Activated naive CD8-positive, alpha-beta T cell (primary cell): Measurements from ENCODE around the gene ATP8B3.

Source experiments
- H3K27ac Mint-ChIP-seq: one replicate; pipeline ENCODE4 v1.8.0; 2021; ENCODE audit warnings: mixed read lengths
- H3K27me3 Mint-ChIP-seq: one replicate; pipeline ENCODE4 v1.8.0; 2021; ENCODE audit warnings: mixed read lengths
- H3K36me3 Mint-ChIP-seq: one replicate; pipeline ENCODE4 v1.8.0; 2021; ENCODE audit warnings: mixed read lengths
- H3K4me1 Mint-ChIP-seq: one replicate; pipeline ENCODE4 v1.8.0; 2021; ENCODE audit warnings: low read depth, mixed read lengths
- H3K4me3 Mint-ChIP-seq: one replicate; pipeline ENCODE4 v1.8.0; 2021; ENCODE audit warnings: mild to moderate bottlenecking, mixed read lengths
- H3K9me3 Mint-ChIP-seq: one replicate; pipeline ENCODE4 v1.8.0; 2021; ENCODE audit warnings: low read depth, mixed read lengths

ATP8B3 gene

DNA sequence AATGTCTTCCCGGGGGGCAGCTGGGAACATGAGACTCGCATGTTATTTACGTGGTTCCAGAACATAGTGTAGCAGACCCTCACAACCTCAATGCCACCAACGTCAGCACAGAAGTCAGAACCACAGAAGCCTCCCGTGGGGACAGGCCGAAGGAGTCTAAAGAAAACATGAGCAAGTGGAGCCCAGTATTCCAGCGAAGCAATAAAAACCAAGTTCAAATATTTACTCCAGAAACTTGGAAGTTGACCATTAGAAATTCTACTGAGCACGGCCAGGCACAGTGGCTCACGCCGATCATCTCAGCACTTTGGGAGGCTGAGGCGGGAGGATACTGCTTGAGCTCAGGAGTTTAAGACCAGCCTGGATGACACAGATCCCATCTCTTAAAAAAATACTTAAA lies 17.9 kb upstream of the ATP8B3 start:
- H3K27me3 Mint-ChIP-seq: no peaks in the 10 kb centered on the region
- H3K4me1 Mint-ChIP-seq: peaks cover 5% of the 10 kb centered on the region
- no peaks in the 10 kb centered on the region for H3K9me3 Mint-ChIP-seq

DNA sequence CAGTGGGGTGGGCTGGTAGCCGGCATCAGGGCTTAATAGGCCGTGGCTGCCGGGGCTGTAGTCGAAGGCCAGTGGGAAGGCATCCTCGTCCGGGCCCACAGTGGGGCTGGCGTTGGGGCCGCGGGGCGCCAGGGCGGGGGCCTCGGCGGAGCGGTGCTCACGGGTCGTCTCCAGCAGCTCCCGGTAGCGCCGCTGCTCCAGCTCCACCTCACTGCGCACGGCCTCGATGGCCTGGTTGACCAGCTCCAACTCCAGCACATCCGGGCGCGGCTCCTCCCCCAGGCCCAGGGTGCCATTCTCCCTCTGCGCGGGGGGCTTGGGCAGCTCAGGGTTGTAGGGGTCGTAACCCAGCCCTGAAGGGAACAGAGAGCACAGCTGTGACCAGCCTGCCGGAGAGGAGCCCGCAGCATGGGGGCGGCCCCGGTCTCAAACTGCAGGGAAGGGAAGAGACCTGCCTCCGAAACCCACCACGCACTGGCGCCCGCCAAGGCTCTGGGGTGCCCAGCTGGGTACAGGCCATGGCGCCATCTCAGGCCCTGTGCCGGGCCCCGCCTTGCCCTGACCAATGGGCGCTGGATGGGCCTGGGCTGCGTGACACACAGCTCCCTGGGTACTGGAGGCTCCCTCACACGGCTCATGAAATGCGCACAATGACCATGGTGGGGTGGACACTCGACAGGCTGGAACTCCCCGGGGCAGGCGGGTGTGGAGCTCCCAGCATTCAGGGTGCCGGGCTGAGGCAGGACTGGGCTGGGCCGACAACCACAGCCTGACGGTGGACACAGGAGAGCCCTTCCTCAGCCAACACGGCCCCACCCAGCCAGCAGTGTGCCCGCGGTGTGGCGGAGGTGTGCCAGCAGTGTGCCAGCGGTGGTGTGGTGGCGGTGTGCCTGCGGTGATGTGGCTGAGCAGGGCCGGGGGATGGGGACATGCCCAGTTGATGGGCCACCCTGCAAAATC lies 16.5 kb upstream of the ATP8B3 start:
- Mint-ChIP-seq H3K36me3 (no peaks in the 10 kb centered on the region), H3K27ac (no peak overlapping the region), H3K4me1 (peaks cover 3% of the 10 kb centered on the region), H3K27me3 (no peaks in the 10 kb centered on the region), H3K4me3 (no peak overlapping the region), H3K9me3 (no peaks in the 10 kb centered on the region)

More for the DNA sequence above, 17.9 kb upstream of the ATP8B3 start:
- no peak overlapping the region for H3K4me3 Mint-ChIP-seq
- no peaks in the 10 kb centered on the region for H3K36me3 Mint-ChIP-seq
- no peak overlapping the region for H3K27ac Mint-ChIP-seq

DNA sequence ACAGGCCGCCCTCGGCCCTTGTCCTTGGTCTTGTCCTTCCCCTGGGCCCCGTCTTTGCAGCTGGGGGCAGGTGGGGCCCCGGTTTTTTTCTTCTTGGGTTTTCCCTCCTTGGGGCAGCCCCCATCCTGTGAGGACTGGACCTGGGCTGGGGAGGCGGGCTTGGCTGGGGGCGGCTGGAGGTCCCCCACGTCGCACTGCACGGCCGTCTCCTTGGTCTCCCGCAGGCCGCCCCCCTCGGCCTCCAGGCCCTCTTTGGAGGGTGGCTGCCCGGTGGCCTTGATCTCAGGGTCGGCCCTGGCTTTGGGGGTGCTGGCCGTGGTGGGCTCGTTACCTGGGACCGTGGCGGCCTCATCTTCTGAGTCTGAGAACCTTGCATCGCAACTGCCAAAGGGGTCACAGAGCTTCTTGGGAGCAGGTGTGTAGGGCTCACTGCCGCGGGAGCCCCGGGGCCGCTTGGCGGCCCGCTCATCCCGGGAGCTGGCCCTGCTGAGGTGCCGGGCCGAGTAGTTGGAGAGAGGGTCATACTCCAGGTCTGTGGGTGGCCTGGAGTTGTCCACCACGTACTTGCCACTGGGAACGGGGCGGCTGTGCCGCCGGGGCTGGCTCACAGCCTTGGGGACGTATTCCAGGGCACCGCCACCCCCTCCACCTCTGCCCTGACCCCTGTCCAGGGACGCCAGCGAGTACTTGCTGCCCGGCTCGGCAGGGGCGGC lies 15.6 kb upstream of the ATP8B3 start:
- no peak overlapping the region for H3K4me3 Mint-ChIP-seq
- H3K4me1 Mint-ChIP-seq: peaks cover 1% of the 10 kb centered on the region
- no peaks in the 10 kb centered on the region for H3K27me3 Mint-ChIP-seq
- no peaks in the 10 kb centered on the region for H3K9me3 Mint-ChIP-seq
- no peak overlapping the region for H3K27ac Mint-ChIP-seq
- H3K36me3 Mint-ChIP-seq: no peaks in the 10 kb centered on the region

DNA sequence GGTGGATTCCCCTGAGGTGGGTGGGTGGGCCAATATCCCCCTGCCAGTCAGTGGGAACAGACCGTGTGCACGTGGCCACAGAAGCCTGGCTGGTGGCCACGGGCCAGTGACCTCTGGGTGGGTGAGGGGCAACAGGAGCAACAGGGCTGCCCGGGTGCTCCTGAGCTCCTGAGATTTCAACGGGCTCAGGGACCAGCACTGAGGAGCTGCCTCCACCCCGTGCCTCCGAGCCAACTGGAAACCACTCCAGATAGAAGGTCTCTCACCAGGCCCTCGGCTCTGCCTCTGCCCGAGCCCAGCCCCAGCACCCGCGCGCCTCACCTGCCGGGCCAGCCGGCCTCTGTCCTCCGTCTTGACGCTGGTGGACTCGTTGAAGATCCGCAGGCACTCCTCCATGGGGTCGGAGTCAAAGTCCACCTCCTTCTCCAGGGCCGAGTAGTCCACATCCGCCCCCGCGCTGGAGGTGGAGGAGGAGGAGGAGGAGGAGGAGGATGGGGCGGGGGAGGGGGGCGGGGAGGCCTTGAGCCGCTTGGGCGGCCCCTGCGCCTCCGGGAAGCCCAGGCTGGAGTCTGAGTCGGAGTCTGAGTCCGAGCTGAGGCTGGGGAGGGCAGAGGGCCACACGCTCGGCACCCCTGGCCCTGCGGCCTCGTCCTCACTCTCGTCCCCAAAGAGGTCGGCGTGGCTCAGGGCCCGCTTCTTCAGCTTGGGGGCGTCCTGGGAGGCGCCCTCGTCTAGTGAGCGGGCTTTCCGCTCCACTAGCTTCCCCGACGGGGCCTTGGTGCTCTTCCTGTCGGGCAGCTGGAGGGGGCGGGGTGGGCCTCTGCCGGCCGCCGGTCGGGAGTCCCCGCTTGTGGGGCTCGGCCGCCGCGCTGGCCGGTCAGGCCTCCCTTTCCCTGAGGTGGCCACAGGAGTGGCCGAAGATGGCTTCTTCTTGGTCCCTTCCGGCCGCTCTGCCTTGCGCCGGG lies 14.8 kb upstream of the ATP8B3 start:
- Mint-ChIP-seq H3K36me3 (no peaks in the 10 kb centered on the region), H3K4me3 (no peak overlapping the region), H3K27me3 (no peaks in the 10 kb centered on the region), H3K4me1 (peaks cover 1% of the 10 kb centered on the region), H3K27ac (no peak overlapping the region), H3K9me3 (no peaks in the 10 kb centered on the region)

DNA sequence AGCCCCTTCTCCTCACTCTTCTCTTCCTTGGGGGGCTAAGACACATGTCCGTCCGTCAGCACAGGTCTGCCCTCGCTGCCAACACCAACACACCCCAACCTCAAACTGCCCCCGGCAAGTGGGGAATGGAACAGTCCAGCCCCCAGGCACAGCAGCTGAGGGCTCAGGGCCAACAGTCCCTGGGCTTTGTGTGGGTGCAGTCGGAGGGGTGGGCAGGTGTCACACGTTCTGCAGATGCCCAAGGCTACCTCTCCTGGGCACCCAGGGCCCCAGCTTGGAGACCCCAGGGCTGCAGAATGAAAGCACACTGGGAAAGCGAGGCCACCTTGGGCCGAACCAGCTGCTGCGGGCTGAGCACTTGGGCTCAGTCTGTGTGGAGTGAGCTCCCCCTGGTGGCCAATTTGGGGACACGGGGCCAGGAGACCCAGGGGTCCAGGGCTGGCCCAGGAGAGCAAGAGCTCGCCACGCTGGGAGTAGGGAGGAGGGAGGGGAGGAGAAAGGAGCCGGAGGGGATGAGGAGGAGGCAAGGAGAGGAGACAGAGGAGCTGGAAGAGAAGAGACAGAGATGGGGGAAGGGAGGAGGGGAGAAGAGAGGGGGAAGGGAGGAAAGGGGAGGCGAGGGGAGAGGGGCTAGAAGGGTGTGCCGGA lies 14.0 kb upstream of the ATP8B3 start:
- Mint-ChIP-seq H3K4me3 (no peak overlapping the region), H3K27me3 (no peaks in the 10 kb centered on the region), H3K36me3 (no peaks in the 10 kb centered on the region), H3K4me1 (peaks cover 1% of the 10 kb centered on the region), H3K9me3 (no peaks in the 10 kb centered on the region), H3K27ac (no peak overlapping the region)

DNA sequence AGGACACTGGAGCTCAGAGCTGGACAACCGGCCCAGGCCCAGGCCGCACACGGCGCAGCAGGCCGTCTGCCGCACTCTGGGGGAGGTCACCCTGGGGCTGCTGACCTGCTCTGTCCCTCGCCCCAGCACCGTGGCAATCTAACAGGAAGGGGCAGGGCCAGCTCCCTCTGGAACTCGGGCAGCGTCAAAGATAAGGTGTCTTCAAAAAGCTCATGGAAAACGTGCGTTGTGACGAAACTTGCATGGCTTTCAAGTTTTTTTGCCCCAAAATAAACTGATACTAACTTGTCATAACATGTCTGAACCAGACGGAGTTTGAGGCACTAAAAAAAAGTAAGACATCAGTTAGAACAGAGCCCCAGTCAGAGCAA lies 12.2 kb upstream of the ATP8B3 start:
- Mint-ChIP-seq H3K4me3 (no peak overlapping the region), H3K4me1 (peaks cover 1% of the 10 kb centered on the region), H3K36me3 (no peaks in the 10 kb centered on the region), H3K9me3 (no peaks in the 10 kb centered on the region), H3K27me3 (no peaks in the 10 kb centered on the region), H3K27ac (no peak overlapping the region)

DNA sequence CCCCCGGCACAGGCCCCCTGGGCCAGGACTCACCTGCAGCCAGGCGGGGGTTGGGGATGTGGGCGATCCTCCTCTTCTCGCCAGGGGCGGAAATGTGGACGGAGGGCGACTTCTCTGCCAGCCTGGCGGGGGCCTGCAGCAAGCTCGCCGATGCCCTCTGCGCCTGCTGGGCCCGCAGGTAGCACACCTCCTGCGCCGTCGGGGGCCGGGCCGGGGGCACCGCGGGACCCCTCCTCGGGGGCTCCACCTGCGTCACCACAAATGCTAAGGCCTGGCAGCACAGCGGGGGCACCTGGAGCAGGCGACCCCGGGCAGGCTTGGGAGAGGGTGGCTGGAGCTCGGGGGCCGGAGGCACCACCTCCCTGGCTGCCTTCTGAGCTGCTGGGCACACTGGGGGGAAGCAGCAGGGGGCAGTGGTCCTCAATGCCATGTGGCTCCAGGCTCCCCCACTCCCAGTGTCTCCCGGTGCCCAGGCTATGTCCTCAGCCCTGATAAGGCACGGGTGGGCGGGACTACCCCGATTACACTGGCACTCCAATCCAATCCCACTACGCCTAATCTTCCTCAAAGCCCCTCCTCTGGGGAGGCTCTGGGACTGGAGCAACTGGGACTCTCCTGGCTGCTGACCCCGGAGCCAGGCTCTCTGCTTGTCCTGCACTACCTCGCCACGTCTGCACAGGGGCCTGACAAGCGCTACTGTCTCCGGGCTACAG lies 11.6 kb upstream of the ATP8B3 start:
- H3K4me3 Mint-ChIP-seq: no peak overlapping the region
- peaks cover 1% of the 10 kb centered on the region for H3K4me1 Mint-ChIP-seq
- H3K36me3 Mint-ChIP-seq: no peaks in the 10 kb centered on the region
- no peak overlapping the region for H3K27ac Mint-ChIP-seq
- no peaks in the 10 kb centered on the region for H3K27me3 Mint-ChIP-seq
- H3K9me3 Mint-ChIP-seq: no peaks in the 10 kb centered on the region

DNA sequence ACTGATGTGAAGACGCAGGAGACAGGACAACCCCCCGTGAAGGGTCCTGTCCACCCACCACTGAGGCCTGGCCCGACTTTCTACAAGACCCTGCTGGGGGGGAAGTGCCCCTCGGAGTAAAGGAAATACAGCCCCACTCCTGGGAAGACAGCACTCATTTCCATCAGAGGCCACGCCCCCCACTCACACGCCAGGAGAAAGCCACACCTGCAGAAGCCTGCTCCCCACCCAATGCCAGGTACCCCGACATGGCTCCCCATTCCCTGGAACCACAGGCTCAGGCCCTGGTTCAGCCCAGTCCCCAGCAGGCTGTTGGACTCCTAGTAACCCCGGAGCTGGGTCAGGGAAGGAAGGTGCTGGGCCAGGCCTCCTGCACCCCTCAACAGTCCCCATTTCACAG lies 10.9 kb upstream of the ATP8B3 start:
- Mint-ChIP-seq H3K9me3 (no peaks in the 10 kb centered on the region), H3K27ac (no peak overlapping the region), H3K4me3 (no peak overlapping the region), H3K27me3 (no peaks in the 10 kb centered on the region), H3K36me3 (no peaks in the 10 kb centered on the region), H3K4me1 (peaks cover 1% of the 10 kb centered on the region)

DNA sequence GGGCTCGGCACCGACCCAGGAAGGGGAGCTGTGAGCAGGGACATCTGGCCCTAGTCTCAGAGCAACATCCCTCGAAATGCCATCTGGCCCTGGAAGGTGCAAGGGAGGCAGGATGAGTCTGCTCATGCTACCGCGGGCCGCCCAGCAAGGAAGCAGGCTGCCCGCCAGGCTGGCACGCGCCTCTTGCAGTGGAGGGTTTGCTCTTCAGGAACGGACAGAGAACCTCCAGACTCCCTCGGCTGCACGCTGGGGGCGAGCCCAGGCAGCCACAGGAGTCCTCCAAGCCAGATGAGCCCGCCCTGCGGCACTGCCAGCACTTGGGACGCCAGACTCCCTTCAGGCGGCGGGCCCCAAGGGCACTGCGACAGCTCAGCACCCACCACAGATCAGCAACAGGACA lies 10.1 kb upstream of the ATP8B3 start:
- H3K4me3 Mint-ChIP-seq: no peak overlapping the region
- no peaks in the 10 kb centered on the region for H3K9me3 Mint-ChIP-seq
- H3K36me3 Mint-ChIP-seq: no peaks in the 10 kb centered on the region
- H3K27ac Mint-ChIP-seq: peak overlapping the region; percentile 22
- H3K27me3 Mint-ChIP-seq: no peaks in the 10 kb centered on the region
- peaks cover 1% of the 10 kb centered on the region for H3K4me1 Mint-ChIP-seq

DNA sequence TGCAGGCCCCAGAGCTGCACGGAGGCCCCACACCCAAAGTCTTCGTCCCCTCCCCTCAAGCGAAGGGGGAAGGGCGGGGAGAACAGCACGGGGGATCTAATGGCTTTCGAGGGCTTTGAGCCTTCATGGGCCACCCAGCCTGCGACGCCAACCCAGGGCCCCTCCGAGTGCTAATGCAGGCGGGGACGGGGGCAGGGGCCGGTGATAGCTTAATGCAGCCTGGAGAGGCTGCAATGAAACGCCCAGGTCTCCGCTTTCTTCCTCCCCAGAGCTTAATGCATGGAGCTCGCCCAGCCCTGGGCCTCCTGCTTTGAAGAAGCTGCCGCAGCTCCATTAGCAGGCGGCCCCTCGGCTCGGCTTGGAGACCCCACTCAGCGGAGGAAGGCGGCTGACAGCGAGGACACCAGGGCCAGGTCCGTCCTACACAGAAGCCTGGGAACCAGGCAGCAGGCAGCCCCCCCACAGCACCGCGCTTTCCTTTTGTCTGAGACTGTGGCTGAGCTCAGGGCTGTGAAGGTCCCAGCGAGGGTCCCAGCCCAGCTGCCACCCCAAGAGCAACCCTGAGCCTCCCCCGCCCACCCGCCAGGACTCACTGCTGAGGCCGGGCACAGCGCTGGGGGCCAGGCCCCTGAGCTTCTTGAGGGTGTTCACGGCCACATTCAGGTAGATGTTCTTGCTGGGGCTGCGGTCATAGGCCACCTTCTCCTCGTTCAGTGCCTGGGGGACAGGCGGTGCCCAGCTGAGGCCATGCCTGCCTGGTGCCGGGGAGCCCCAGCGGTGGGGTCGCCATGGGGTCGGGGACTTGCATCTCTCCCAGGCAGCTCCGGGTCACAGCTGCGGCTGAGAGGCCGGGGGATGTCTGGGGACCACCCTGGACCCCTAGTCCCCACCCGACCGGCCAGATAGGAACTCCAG lies 7.5 kb upstream of the ATP8B3 start:
- no peaks in the 10 kb centered on the region for H3K27me3 Mint-ChIP-seq

DNA sequence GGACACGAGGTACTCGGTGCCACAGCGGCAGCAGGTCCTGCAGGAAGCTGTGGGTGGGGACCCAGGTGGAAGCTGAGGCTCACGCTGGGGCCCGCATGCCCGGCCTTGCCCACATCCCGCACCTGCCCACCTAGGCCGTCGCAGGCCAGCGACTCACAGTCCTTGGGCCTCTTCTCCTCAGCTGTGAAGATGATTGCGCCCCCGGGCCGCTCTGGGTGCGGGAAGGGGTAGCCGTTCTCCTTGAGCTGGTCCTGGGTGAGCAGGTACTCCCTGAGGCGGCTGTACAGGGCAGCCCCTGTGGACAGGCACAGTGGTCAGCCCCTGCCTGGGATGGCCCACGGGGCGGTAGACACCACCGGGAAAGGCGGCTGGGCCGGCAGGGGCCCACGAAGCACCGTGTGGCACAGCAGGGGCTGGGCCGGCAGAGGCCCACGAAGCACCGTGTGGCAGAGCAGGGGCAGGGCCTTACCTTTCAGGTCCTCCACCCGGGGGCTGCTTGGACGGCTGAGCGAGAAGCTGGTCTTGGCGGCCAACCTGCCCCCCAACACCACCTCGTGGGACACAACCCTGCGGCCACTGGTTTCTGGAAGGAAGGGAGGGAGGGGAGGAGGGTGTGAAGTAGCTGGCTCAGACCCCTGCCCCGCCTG lies 6.6 kb upstream of the ATP8B3 start:
- Mint-ChIP-seq H3K9me3 (no peaks in the 10 kb centered on the region), H3K4me3 (no peak overlapping the region), H3K27ac (no peak overlapping the region), H3K27me3 (no peaks in the 10 kb centered on the region), H3K4me1 (no peaks in the 10 kb centered on the region), H3K36me3 (no peaks in the 10 kb centered on the region)

More for the DNA sequence above, 7.5 kb upstream of the ATP8B3 start:
- Mint-ChIP-seq H3K36me3 (no peaks in the 10 kb centered on the region), H3K4me1 (no peaks in the 10 kb centered on the region), H3K9me3 (no peaks in the 10 kb centered on the region), H3K27ac (no peak overlapping the region), H3K4me3 (no peak overlapping the region)

DNA sequence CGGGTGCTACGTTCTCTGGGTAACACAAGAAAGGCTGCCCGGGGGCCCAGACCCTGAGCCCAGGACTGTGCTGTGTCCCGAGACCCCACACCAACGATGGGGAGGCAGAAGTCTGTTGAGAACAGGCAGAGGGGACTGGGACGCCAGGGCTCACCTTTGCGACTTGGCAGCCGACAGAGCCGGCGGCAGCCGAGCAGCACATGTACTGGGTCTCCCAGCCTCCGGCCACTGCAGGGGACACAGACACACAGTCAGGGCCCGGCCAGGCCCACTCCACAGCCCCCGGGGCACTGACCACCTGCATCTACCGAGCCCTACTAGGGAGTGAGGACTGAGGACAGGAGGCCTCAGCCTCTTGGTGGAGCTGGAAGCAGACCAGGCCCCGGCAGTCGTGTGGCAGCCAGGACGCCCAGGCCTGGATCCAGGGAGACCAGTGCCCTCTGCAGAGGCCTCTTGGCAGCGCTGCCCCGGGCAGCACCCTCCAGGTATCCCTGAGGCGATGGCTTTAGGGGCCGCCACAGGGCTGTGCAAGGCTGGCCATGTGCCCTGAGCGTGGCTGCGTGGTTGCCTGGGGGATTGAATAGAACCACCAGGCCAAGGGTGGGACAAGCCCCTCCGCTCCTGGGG lies 5.6 kb upstream of the ATP8B3 start:
- H3K27ac Mint-ChIP-seq: no peak overlapping the region
- H3K27me3 Mint-ChIP-seq: no peaks in the 10 kb centered on the region
- no peaks in the 10 kb centered on the region for H3K9me3 Mint-ChIP-seq
- H3K4me1 Mint-ChIP-seq: peaks cover 5% of the 10 kb centered on the region
- H3K4me3 Mint-ChIP-seq: no peak overlapping the region
- no peaks in the 10 kb centered on the region for H3K36me3 Mint-ChIP-seq
